Uterus (tissue), 4 donors: Measurements from ENCODE around the gene WDR55. TPM values are rescaled to one million over a fixed set of nuclear protein-coding genes. Genes with fewer than 3 reads are reported as not detected.
A peak's percentile ranks its signal among the peaks of the same experiment; 100 is the strongest.
"Not testable (repeated sequence)": the region's sequence is repeated elsewhere in the genome, so short reads cannot be mapped to it uniquely, and the experiment has no call there.

Experiments used
- DNase-seq, 2 donors: peaks; one replicate each; pipeline ENCODE4 v3.0.0-alpha.2; 2019 to 2020
- H3K27ac ChIP-seq, 2 donors: fragments of 200-600 bp; sonication (generic); 1 replicate in 1 of 2; 2 replicates in 1 of 2; pipeline ENCODE4 v1.5.1; 2016 to 2018
- H3K27me3 ChIP-seq, 2 donors: fragments of 200-600 bp; sonication (generic); one replicate each; pipeline ENCODE4 v1.5.1; 2018 to 2019; ENCODE audit warnings: control low read depth in 1 of 2
- H3K36me3 ChIP-seq, 2 donors: fragments of 200-600 bp; sonication (generic); one replicate each; pipeline ENCODE4 v1.5.1; 2019; ENCODE audit warnings: control low read depth in 1 of 2
- H3K4me1 ChIP-seq, 2 donors: fragments of 200-600 bp; sonication (generic); one replicate each; pipeline ENCODE4 v1.5.1; 2018 to 2019; ENCODE audit warnings: control low read depth in 1 of 2
- H3K4me3 ChIP-seq, 2 donors: fragments of 200-600 bp; sonication (generic); 1 replicate in 1 of 2; 2 replicates in 1 of 2; pipeline ENCODE4 v1.5.1; 2018 to 2019; ENCODE audit warnings: mild to moderate bottlenecking in 1 of 2
- H3K9me3 ChIP-seq, 2 donors: fragments of 200-600 bp; sonication (generic); one replicate each; pipeline ENCODE4 v1.5.1; 2019; ENCODE audit warnings: control low read depth in 1 of 2
- POLR2A ChIP-seq, 2 donors: fragments of 450-650 bp; IDR thresholded peaks; one replicate each; pipeline ENCODE4 v1.6.1; 2016; ENCODE audit warnings: antibody characterized with exemption in 2 of 2, mild to moderate bottlenecking in 1 of 2, moderate library complexity in 1 of 2
- intact Hi-C: fragments of 100-400 bp; cut with DNase I; formaldehyde crosslinking; loops from one replicate; pipeline ENCODE4 v1.15.1; 2023; ENCODE audit warnings: low total_unique reads
- total RNA-seq, 4 donors: library from RNA; depleted of rRNA in 3 of 4; stranded (reverse); fragments of >200 nt in 3 of 4; gene quantifications; one replicate each; pipeline versions ENCODE4 v1.1.0 to v1.2.4, GENCODE V29; 2014 to 2023
- TF ChIP-seq, protein P1 (sequence below), 4 experiments: fragments of 200-600 bp in 2 of 4; fragments of 450-650 bp in 2 of 4; sonication (generic) in 2 of 4; IDR thresholded peaks; one replicate each; pipeline ENCODE4 v1.5.1; 2016 to 2019; ENCODE audit warnings: antibody characterized with exemption in 4 of 4, mild to moderate bottlenecking in 2 of 4, moderate library complexity in 1 of 4
- donor health status: DM: yes; HTN: yes; CAD: no.

Gene WDR55
- total RNA-seq, 4 donors from 2014 or later, result 5.9 to 21.9 (median 17.9) TPM

DNA sequence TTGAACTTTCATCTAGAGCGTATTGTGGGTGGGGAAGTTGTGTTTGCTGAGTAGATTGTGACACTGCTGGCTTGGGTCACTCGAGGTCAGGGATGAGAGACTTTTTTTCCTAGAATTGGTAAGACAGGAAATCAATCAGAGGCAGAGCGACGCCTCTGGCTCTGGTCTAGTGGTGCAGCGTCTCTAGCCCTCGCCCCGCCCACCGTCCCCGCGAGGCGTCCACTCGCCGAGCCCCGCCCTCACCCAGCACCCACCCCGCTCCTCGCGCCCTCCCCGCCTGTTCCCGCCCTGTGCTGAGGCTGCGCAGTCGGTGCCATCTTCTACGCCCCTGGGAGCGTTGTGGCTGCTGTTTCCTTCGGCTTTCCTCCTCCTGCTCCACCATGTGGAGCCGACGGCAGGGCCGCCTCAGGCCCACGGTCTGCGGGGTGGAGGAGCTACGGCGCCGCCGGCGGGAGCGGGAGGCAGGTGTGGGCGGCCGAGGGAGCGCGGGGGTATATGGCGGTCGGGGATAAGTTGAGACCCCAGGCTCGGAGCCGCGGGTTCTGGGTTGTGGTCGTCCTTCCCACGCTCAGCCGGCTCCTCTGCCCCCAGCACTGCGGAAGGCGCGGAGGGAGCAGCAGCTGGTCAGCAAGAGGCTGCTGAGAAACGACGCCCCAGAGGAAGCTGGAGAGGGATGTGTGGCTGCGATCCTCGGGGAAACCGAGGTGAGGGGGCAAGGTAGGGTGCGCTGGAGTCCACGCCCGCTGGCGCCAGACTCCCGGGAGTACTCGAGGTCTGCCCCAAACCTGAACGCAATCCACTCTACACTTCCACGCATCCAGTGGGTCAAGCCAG lies 25.3 kb upstream of the WDR55 start, which contains the start of gene TMCO6:
Gene TMCO6, plus strand, starts transcription at position 304 of the 834 bp plus-strand sequence. Its CDS starts 77 bp downstream, at position 381.
- Histone ChIP-seq H3K27me3 (no peaks in the 10 kb centered on the region), H3K9me3 (no peaks in the 10 kb centered on the region), H3K4me1 (no peaks in the 10 kb centered on the region), H3K4me3 (peak within 1 kb of the TSS; percentile 62 to 68), H3K36me3 (no peaks in the 10 kb centered on the region), H3K27ac (peak within 1 kb of the TSS; percentile 81 to 85)
- DNase-seq, result peak; percentile 97
- intact Hi-C loops, result no loop called here
- TF ChIP-seq POLR2A (IDR thresholded peaks at IDR 0.05), result peak; percentile 32 to 72
- TF ChIP-seq, protein P1, sequence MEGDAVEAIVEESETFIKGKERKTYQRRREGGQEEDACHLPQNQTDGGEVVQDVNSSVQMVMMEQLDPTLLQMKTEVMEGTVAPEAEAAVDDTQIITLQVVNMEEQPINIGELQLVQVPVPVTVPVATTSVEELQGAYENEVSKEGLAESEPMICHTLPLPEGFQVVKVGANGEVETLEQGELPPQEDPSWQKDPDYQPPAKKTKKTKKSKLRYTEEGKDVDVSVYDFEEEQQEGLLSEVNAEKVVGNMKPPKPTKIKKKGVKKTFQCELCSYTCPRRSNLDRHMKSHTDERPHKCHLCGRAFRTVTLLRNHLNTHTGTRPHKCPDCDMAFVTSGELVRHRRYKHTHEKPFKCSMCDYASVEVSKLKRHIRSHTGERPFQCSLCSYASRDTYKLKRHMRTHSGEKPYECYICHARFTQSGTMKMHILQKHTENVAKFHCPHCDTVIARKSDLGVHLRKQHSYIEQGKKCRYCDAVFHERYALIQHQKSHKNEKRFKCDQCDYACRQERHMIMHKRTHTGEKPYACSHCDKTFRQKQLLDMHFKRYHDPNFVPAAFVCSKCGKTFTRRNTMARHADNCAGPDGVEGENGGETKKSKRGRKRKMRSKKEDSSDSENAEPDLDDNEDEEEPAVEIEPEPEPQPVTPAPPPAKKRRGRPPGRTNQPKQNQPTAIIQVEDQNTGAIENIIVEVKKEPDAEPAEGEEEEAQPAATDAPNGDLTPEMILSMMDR (IDR thresholded peaks at IDR 0.05), result peak; percentile 46 to 77 (median 50)

DNA sequence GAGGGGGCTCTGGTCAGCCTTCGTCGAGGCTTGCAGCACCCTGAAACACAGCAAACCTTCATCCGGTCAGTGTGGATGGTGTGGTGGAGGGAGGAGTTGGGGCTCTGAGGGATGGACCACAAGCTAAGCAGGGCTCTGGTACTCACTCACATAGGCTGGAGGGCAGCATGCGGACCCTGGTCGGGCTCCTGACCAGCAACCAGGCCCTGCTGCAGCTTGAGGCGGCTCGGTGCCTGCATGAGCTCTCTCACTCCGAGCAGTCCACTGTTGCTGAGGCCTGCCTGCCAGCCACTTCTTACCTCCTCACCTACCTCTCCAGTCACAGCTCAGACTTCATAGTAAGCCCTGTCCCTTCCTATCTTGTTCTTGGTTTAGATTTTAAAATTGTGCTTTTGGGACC lies 23.0 kb upstream of the WDR55 start:
- intact Hi-C loops, result no loop called here
- H3K4me1 ChIP-seq, result peaks cover 5 to 9% of the 10 kb centered on the region in 2 donors
- no peak for TF ChIP-seq POLR2A (IDR thresholded peaks at IDR 0.05)
- TF ChIP-seq, protein P1 (IDR thresholded peaks at IDR 0.05), result no peak

DNA sequence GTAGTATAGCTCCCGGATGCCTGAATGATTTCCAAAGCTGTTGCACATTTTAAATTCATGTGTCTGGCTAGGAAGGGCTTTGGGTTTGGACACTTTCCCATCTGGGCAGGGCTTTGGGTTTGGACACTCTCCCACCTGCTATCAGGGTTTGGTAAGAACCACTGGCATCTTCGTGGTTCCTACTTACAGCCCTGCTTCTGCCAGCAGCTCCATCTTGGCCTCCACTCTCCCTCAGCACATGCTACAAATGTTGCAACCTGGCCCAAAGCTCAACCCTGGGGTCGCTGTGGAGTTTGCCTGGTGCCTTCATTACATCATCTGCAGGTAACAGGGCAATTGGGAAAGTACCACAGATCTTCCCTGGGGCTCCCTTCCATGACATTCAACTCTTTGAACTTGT lies 22.0 kb upstream of the WDR55 start:
- Histone ChIP-seq H3K4me3 (no peak overlapping the region), H3K4me1 (peaks cover 6 to 9% of the 10 kb centered on the region in 2 donors), H3K36me3 (no peaks in the 10 kb centered on the region), H3K9me3 (no peaks in the 10 kb centered on the region), H3K27ac (no peak overlapping the region), H3K27me3 (no peaks in the 10 kb centered on the region)
- intact Hi-C loops, result no loop called here
- DNase-seq, result no peak
- no peak for TF ChIP-seq POLR2A (IDR thresholded peaks at IDR 0.05)
- TF ChIP-seq, protein P1 (IDR thresholded peaks at IDR 0.05), result no peak

More for the DNA sequence above, 23.0 kb upstream of the WDR55 start:
- H3K27ac ChIP-seq, result no peak overlapping the region
- no peaks in the 10 kb centered on the region for H3K27me3 ChIP-seq
- no peaks in the 10 kb centered on the region for H3K9me3 ChIP-seq
- DNase-seq, result no peak
- H3K36me3 ChIP-seq, result no peaks in the 10 kb centered on the region
- H3K4me3 ChIP-seq, result no peak overlapping the region

DNA sequence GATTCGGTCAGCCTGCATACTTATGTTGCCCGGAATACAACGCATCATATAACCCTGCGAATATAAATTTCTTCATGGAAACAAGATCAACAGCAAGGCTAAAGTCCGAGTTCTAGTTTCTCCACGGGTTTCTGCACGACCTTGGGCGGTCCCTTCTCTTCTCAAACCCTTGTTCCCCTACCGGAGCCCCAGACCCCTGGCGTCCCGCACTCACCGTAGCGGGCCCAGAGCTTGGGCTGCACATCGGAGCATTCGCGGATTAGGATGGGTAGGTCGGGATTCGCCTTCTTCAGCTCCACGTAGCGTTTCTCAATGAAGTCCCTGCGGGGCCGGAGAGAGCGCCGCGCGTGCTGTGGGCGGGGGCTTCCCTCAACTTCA lies 17.7 kb upstream of the WDR55 start:
- intact Hi-C loops, result no loop called here
- TF ChIP-seq, protein P1 (IDR thresholded peaks at IDR 0.05), result no peak
- TF ChIP-seq POLR2A (IDR thresholded peaks at IDR 0.05), result no peak
- Histone ChIP-seq H3K27ac (peak overlapping the region; percentile 71 to 82), H3K4me3 (peak overlapping the region; percentile 72 to 95), H3K36me3 (no peaks in the 10 kb centered on the region), H3K27me3 (no peaks in the 10 kb centered on the region), H3K9me3 (no peaks in the 10 kb centered on the region), H3K4me1 (peaks cover 9 to 16% of the 10 kb centered on the region in 2 donors)
- DNase-seq, result no peak

DNA sequence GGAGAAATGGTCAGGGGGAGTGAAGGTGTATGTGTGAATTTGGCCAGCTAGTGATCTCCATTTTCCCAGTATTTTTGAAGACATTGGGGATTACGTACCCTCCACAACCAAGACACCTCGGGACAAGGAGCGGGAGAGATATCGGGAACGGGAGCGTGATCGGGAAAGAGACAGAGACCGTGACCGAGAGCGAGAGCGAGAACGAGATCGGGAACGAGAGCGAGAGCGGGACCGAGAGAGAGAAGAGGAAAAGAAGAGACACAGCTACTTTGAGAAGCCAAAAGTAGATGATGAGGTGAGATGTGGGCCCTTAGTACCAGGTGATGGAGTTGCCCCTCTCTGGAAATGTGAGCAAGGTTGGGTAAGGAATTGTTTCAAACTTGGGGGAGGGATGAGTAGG lies 5.8 kb upstream of the WDR55 start:
- TF ChIP-seq POLR2A (IDR thresholded peaks at IDR 0.05), result no peak
- TF ChIP-seq, protein P1 (IDR thresholded peaks at IDR 0.05), result no peak
- no peak for DNase-seq
- intact Hi-C loops, result no loop called here
- no peaks in the 10 kb centered on the region for H3K4me1 ChIP-seq
- H3K36me3 ChIP-seq, result no peaks in the 10 kb centered on the region
- no peaks in the 10 kb centered on the region for H3K27me3 ChIP-seq
- no peak overlapping the region for H3K27ac ChIP-seq
- no peak overlapping the region for H3K4me3 ChIP-seq
- H3K9me3 ChIP-seq, result no peaks in the 10 kb centered on the region

DNA sequence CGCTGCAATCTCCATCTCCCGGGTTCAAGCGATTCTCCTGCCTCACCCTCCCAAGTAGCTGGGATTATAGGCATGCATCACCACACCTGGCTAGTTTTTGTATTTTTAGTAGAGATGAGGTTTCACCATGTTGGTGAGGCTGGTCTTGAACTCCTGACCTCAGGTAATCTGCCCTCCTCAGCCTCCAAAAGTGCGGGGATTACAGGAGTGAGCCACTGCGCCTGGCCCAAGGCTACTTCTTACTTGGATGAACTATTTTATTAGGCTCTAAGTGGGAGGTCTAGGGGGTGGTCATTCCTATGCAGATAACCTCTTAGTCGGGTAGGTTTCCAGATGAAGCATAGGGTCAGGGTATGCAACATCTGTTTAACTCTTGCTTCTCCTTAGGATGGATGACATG lies 4.3 kb upstream of the WDR55 start:
- H3K9me3 ChIP-seq, H3K27me3 ChIP-seq, H3K36me3 ChIP-seq, H3K4me3 ChIP-seq, H3K4me1 ChIP-seq, intact Hi-C loops, H3K27ac ChIP-seq, DNase-seq: not testable (repeated sequence)
